Stimulated activated effector memory CD8-positive, alpha-beta T cell treated with anti-CD3 and anti-CD28 coated beads, Interleukin-12 subunit alpha, Interleukin-12 subunit beta, amount 100 ng/mL, for 72 hours (primary cell): ENCODE results near the gene BCR.
A peak's percentile ranks its signal among the peaks of the same experiment; 100 is the strongest.

Source experiments
- ATAC-seq: fragments of 150-1000 bp; cut with Tn5 transposase; 2 replicates; pipeline ENCODE4 v1.10.0; 2021
- DNase-seq, 2 donors: peaks; one replicate each; pipeline ENCODE4 v3.0.0; 2021 to 2022; ENCODE audit warnings: low spot score in 2 of 2
- H3K27ac Mint-ChIP-seq: one replicate; pipeline ENCODE4 v1.8.0; 2022; ENCODE audit warnings: mild to moderate bottlenecking, mixed read lengths
- H3K36me3 Mint-ChIP-seq: one replicate; pipeline ENCODE4 v1.8.0; 2022; ENCODE audit warnings: mild to moderate bottlenecking, mixed read lengths
- H3K4me1 Mint-ChIP-seq: one replicate; pipeline ENCODE4 v1.8.0; 2022; ENCODE audit warnings: mixed read lengths
- H3K4me3 Mint-ChIP-seq: one replicate; pipeline ENCODE4 v1.8.0; 2022; ENCODE audit warnings: mild to moderate bottlenecking, mixed read lengths
- H3K9me3 Mint-ChIP-seq: one replicate; pipeline ENCODE4 v1.8.0; 2022; ENCODE audit warnings: mixed read lengths

Gene BCR

DNA sequence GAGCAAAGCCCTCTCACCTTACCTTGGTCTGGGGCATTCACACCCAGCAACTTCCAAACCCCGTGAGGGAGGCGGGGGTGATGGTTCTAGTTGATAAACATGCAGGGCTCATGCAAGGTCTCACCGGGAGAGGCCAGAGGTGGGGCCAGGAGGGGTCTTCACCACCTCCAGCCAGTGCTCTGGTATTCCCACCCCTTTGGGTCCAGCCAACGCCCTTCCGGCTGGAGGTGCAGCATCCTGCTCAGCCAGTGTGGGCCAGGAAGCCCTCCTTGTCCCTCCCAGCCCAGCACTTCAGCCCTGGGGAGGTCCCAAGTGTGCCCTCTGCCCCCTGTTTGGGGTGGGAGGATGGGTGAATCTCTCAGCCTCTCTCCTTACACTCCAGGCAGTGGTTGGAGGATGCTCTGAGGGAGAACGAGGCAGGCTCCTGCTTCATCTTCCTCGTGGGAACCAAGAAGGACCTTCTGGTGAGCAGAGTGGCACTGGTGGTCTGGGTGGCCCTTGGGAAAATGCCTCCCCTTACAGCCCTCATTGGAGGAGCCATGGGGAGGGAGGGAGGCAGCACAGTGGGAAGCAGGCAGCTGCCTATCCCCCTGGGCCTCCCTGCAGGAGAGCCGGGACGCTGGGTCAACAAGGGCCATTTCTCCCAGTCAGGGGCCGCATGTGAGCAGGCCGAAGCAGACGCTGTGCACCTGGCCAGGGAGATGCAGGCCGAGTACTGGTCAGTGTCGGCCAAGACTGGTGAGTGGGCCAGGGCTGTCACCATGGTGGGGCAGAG is 21.6 kb upstream of the BCR start:
- no peak overlapping the region for H3K27ac Mint-ChIP-seq
- no peaks in the 10 kb centered on the region for H3K9me3 Mint-ChIP-seq
- H3K36me3 Mint-ChIP-seq = no peaks in the 10 kb centered on the region
- H3K4me1 Mint-ChIP-seq = peaks cover 7% of the 10 kb centered on the region
- ATAC-seq (no peak), DNase-seq (no peak)
- H3K4me3 Mint-ChIP-seq = no peak overlapping the region

GRCh38 chr22:23159291-23159630 is 21.0 kb upstream of the BCR start:
- H3K4me1 Mint-ChIP-seq = peaks cover under 1% of the 10 kb centered on the region
- ATAC-seq (peak; percentile 4), DNase-seq (no peak)
- H3K27ac Mint-ChIP-seq = no peak overlapping the region
- no peaks in the 10 kb centered on the region for H3K9me3 Mint-ChIP-seq
- H3K36me3 Mint-ChIP-seq = no peaks in the 10 kb centered on the region
- H3K4me3 Mint-ChIP-seq = no peak overlapping the region

- Mint-ChIP-seq H3K27ac (no peak overlapping the region), H3K4me1 (no peaks in the 10 kb centered on the region), H3K9me3 (no peaks in the 10 kb centered on the region), H3K4me3 (no peak overlapping the region), H3K36me3 (no peaks in the 10 kb centered on the region)
- no peak for ATAC-seq
- DNase-seq = no peak
These were observed 19.3 kb upstream of the BCR start for GRCh38 chr22:23161029-23161428.

DNA sequence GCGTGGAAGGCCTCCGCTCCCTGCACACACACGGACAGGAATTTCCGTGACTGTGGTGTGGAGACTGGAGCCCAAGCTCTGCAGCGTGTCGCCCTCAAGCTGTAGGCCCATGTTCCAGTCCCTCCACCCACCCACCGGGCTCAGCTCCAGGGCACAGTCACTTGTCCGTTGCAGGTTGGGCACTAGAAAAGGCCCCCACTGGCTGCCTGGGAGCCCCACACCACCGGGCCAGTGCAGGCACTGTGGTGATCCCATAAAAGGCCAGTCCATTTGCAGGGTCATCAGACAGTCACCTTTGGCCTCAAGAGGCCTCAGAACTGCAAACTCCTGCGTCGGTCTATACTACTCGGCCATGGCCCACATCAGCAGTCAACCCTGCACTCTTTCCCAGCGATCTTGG is 18.7 kb upstream of the BCR start:
- H3K9me3 Mint-ChIP-seq = no peaks in the 10 kb centered on the region
- no peak overlapping the region for H3K27ac Mint-ChIP-seq
- no peak overlapping the region for H3K4me3 Mint-ChIP-seq
- no peaks in the 10 kb centered on the region for H3K4me1 Mint-ChIP-seq
- ATAC-seq (no peak), DNase-seq (no peak)
- H3K36me3 Mint-ChIP-seq = no peaks in the 10 kb centered on the region

GRCh38 chr22:23163665-23164064 is 16.6 kb upstream of the BCR start:
- Mint-ChIP-seq H3K27ac (no peak overlapping the region), H3K4me1 (no peaks in the 10 kb centered on the region), H3K36me3 (no peaks in the 10 kb centered on the region), H3K9me3 (no peaks in the 10 kb centered on the region), H3K4me3 (no peak overlapping the region)
- DNase-seq (no peak), ATAC-seq (no peak)

GRCh38 chr22:23164091-23164490 is 16.2 kb upstream of the BCR start:
- no peaks in the 10 kb centered on the region for H3K4me1 Mint-ChIP-seq
- H3K27ac Mint-ChIP-seq = no peak overlapping the region
- no peak for ATAC-seq
- no peak for DNase-seq
- H3K36me3 Mint-ChIP-seq = no peaks in the 10 kb centered on the region
- H3K4me3 Mint-ChIP-seq = no peak overlapping the region
- H3K9me3 Mint-ChIP-seq = no peaks in the 10 kb centered on the region

- Mint-ChIP-seq H3K4me1 (no peaks in the 10 kb centered on the region), H3K9me3 (no peaks in the 10 kb centered on the region), H3K36me3 (no peaks in the 10 kb centered on the region), H3K4me3 (no peak overlapping the region), H3K27ac (no peak overlapping the region)
- DNase-seq = no peak
- no peak for ATAC-seq
These were observed 14.1 kb upstream of the BCR start for GRCh38 chr22:23166042-23166831.

GRCh38 chr22:23166841-23167616 is 13.3 kb upstream of the BCR start:
- Mint-ChIP-seq H3K4me3 (no peak overlapping the region), H3K9me3 (no peaks in the 10 kb centered on the region), H3K4me1 (no peaks in the 10 kb centered on the region), H3K36me3 (no peaks in the 10 kb centered on the region), H3K27ac (no peak overlapping the region)
- ATAC-seq = no peak
- no peak for DNase-seq

DNA sequence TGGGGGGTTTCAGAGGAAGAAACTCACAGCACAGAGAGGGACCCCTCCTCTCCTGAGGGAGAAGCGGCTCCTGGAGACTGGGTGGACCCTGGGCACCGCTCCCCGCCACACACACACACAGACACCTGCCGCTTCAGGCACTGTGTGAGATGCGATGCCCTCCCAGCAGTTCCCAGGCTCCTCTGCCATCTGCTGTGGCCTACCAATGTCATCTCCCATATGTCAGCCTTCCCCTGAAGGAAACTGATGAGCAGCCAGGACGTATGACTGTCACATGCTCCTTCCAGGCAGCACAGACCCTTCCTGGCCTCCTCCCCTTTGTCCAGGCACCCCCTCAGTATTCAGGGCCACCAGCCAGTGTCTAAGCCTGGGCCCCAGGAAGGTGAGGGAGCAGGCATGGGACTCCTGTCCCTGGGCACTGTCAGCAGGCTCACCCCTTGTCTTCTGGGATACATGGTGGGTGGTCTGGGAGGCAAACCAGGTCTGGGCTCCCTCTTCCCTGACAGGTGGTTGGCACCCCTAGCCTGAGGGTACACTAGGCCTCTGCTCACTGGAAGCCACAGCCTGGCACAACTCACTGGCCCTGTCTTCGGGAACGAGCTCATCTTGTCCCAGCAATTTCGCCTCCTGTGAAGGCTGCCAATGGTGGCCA is 11.8 kb upstream of the BCR start:
- Mint-ChIP-seq H3K9me3 (no peaks in the 10 kb centered on the region), H3K4me3 (no peak overlapping the region), H3K36me3 (no peaks in the 10 kb centered on the region), H3K27ac (no peak overlapping the region), H3K4me1 (no peaks in the 10 kb centered on the region)
- ATAC-seq = no peak
- no peak for DNase-seq

DNA sequence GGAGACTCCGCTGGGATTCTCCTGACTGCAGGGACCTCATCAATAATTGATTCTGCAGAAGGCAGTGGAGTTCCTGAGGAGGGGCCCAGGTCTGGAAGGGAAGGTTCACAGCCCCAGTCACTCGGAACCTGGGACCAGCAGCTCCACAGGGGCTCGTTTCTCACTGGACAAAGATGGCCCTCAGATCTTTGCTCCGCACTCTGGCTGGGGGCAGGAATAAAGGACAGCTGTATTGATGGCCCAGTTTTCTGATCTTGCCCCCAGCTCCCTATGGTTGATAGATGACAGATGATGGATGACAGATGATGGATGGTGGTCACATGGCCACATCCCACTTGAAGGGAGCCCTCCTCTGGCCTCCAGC is 11.3 kb upstream of the BCR start:
- no peak for ATAC-seq
- Mint-ChIP-seq H3K9me3 (no peaks in the 10 kb centered on the region), H3K4me1 (peaks cover 4% of the 10 kb centered on the region), H3K27ac (no peak overlapping the region), H3K36me3 (no peaks in the 10 kb centered on the region), H3K4me3 (no peak overlapping the region)
- DNase-seq = no peak

DNA sequence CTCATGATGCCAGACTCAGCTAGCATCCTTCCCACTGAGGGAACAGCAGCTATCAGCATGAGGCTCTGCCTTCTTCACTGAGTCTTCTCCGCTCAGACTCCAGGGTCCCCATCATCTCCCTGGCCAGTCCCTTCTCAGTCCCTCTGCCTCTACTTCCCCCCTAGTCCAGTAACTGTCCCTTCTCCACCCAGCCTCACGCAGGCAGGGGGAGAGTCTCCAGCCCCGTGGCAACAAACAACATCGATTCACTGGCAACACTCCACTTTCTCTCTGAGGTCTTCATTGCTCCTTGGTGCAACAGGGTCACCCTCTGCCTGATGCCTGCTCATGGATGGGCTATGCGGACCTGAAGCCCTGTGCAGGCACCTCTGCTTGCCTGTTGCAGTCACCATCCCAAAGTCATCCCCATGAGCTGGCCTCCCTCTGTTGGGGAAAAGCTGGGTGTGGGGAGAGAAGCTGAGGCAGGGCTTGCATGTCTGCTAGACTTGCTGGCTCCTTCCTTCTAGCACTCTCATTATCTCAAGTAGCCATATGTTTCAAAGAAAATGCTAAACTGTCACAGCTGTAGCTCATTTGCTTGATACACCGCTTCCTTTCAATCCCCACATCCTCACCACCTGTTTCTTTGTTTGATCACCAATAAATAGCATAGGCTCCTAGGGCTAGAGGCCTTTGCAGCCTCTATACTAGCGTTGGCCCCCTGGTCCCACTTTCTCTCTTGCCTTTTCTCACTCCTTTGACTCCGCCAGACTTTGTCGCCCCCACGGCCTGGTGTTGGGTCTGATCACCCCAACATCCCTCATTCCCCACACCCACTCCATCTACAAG is 4.3 kb upstream of the BCR start:
- Mint-ChIP-seq H3K4me3 (no peak overlapping the region), H3K36me3 (peaks cover 5% of the 10 kb centered on the region), H3K4me1 (peaks cover 42% of the 10 kb centered on the region), H3K27ac (peak overlapping the region; percentile 41), H3K9me3 (peaks cover 5% of the 10 kb centered on the region)
- DNase-seq (peak in 1 of 2 donors; percentile 61), ATAC-seq (no peak)

DNA sequence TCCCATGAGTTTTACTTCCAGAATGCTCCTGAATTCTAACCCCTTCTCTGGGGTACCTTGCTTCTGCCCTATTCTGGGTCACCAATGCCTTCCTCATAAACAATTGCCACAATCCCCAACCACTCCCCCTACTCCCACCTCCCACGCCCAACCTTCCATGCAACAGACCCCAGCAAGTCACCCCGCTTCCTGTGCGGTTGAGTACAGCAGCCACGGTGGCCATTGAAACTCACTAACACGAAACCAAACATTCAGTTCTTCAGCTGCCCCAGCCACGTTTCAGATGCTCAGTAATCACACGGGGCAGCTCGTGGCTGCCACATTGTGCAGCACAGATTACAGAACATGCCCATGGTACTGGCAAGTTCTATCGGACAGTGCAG is 3.7 kb upstream of the BCR start:
- H3K36me3 Mint-ChIP-seq = peaks cover 5% of the 10 kb centered on the region
- H3K4me1 Mint-ChIP-seq = peaks cover 42% of the 10 kb centered on the region
- H3K4me3 Mint-ChIP-seq = no peak overlapping the region
- no peak for ATAC-seq
- DNase-seq = peak in 1 of 2 donors; percentile 57
- peaks cover 5% of the 10 kb centered on the region for H3K9me3 Mint-ChIP-seq
- H3K27ac Mint-ChIP-seq = no peak overlapping the region

GRCh38 chr22:23177197-23177596 is 3.1 kb upstream of the BCR start:
- DNase-seq (no peak), ATAC-seq (no peak)
- H3K4me3 Mint-ChIP-seq = no peak overlapping the region
- peaks cover 5% of the 10 kb centered on the region for H3K9me3 Mint-ChIP-seq
- peaks cover 9% of the 10 kb centered on the region for H3K36me3 Mint-ChIP-seq
- H3K4me1 Mint-ChIP-seq = peaks cover 47% of the 10 kb centered on the region
- H3K27ac Mint-ChIP-seq = no peak overlapping the region

- peak overlapping the region; percentile 86 for H3K4me3 Mint-ChIP-seq
These were observed 1.6 kb upstream of the BCR start for GRCh38 chr22:23178512-23179254.

More at GRCh38 chr22:23178512-23179254, 1.6 kb upstream of the BCR start:
- peaks cover 5% of the 10 kb centered on the region for H3K9me3 Mint-ChIP-seq
- H3K4me1 Mint-ChIP-seq = peaks cover 62% of the 10 kb centered on the region
- peaks cover 17% of the 10 kb centered on the region for H3K36me3 Mint-ChIP-seq
- peak; percentile 24 for ATAC-seq
- peak overlapping the region; percentile 43 for H3K27ac Mint-ChIP-seq
- DNase-seq = peak; percentile 54 to 79
